ENCODE data around the gene VAMP7.
A peak's percentile ranks its signal among the peaks of the same experiment; 100 is the strongest.
"Not testable (repeated sequence)": the region's sequence is repeated elsewhere in the genome, so short reads cannot be mapped to it uniquely, and the experiment has no call there.

Gene VAMP7

GRCh38 chrX:155881158-155881993 is at the start of gene VAMP7:
TSS of gene VAMP7 (plus strand) at chrX:155881345. CDS start at chrX:155889467, 8,122 bp downstream.
- DNase-seq (ENCODE audit: low read depth in 2 of 2, low spot score in 1 of 2), result peak; percentile 46 to 62

GRCh38 chrX:155841232-155841631 is 39.9 kb upstream of the VAMP7 start:
- no peak for DNase-seq (ENCODE audit: low read depth in 2 of 2, low spot score in 1 of 2)

GRCh38 chrX:155851786-155852185 is 29.4 kb upstream of the VAMP7 start:
- not testable (repeated sequence) for DNase-seq (ENCODE audit: low read depth in 2 of 2, low spot score in 1 of 2)

GRCh38 chrX:155857561-155857960 is 23.6 kb upstream of the VAMP7 start:
- no peak for DNase-seq (ENCODE audit: low read depth in 2 of 2, low spot score in 1 of 2)

DNA sequence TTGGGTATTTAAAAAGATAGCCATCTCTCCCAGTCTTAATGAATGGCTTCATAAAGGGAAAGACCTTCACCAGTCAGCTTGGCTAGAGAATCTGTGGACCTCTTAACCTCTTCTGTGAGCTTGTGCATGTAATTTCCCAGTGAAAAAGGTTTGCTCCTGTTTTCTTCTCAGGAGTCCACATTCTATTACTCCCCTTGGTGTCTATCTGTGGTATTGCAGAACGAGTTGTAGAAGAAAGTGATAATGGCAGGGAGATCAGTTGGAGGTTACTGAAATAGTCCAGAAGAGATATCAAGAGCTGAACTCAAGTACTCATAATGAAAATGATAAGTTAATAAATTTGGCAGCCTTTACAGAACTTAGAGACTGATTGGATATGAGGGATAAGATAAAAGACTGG is 16.5 kb upstream of the VAMP7 start:
- no peak for DNase-seq (ENCODE audit: low read depth in 2 of 2, low spot score in 1 of 2)

DNA sequence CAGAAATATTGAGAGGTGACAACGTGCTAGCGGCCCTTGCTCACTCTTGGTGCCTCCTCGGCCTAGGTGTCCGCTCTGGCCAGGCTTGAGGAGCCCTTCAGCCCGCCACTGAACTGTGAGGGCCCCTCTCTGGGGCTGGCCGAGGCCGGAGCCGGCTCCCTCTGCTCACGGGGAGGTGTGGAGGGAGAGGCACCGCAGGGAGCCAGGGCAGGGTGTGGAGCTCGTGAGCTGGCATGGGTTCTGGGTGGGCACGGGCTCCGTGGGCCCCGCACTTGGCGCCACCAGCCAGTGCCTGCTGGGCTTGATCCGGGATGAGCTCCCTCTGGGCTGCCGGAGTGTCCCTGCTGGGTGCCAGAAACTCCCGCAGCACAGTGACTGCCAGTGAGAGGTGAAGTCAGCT is 16.0 kb upstream of the VAMP7 start:
- DNase-seq (ENCODE audit: low read depth in 2 of 2, low spot score in 1 of 2), result no peak

DNA sequence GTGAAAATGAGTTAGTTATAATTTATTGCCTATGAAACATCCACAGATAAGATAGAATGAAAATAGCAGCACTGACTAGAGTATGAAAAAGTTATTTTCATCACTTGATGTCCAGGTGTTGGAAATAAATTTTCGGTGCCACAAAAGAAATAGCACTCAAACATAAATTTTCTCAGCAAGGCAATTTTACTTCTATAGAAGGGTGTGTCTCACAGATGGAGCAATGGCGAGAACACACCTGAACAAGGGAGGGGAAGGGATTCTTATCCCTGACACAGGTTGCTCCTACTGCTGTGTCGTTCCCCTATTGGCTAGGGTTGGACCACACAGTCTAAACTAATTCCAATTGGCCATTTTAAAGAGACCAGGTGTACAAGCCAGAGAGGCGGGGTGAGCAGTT is 13.3 kb upstream of the VAMP7 start:
- DNase-seq (ENCODE audit: low read depth in 2 of 2, low spot score in 1 of 2), result no peak

- DNase-seq (ENCODE audit: low read depth in 2 of 2, low spot score in 1 of 2), result no peak
Measured at GRCh38 chrX:155870958-155871357, 10.2 kb upstream of the VAMP7 start.

GRCh38 chrX:155871934-155872333 is 9.2 kb upstream of the VAMP7 start:
- no peak for DNase-seq (ENCODE audit: low read depth in 2 of 2, low spot score in 1 of 2)

GRCh38 chrX:155873188-155873587 is 8.0 kb upstream of the VAMP7 start:
- DNase-seq (ENCODE audit: low read depth in 2 of 2, low spot score in 1 of 2), result no peak

- no peak for DNase-seq (ENCODE audit: low read depth in 2 of 2, low spot score in 1 of 2)
Measured at GRCh38 chrX:155874571-155875244, 6.4 kb upstream of the VAMP7 start.

DNA sequence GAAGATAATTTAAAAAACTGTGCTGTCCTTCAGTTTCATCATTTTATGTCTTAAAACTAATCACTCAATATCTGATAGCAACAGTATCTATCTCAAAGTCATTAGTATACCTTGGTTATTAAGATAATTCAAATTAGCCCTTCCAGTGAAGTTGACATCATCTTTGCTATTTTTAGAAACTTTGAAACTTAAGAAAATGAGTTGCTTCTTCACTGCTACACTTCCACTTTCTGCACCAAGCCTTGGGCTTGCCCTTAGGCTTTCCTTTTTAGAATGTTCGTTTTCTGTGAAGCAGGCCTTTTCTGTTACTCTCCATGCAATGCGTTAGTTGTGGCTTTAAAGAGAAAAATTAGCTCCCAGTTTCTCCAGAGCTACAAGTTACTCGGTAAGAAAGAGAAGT is 4.4 kb upstream of the VAMP7 start:
- DNase-seq (ENCODE audit: low read depth in 2 of 2, low spot score in 1 of 2), result no peak

GRCh38 chrX:155877288-155877687 is 3.9 kb upstream of the VAMP7 start:
- no peak for DNase-seq (ENCODE audit: low read depth in 2 of 2, low spot score in 1 of 2)

DNA sequence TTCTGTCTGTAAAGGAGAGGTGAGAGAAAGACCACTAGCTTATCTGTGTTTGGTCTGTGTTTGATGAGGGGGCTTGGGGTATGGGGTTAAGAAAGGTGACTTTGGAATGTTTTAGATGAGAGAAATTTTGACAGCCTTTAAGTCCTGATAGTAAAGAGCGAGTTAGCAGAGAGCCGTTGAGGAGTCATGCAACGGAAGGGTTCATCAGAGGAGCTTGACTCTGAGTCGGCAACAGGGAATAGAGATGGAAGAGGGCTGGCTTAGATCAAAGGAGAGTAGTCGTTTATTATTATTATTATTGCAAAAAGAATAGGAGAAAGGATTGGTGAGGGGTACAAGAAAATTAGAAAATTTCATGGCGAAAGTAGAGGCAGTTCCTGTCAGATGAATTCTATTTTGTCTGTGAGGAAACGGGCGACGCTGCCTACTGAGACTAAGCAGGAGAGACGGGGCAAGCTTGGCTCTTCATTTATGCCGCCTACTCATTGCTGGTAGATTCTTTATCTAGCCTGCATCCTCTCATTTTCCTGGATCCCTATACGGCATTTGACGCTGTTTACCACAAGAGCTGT is 473 bp upstream of the VAMP7 start:
- no peak for DNase-seq (ENCODE audit: low read depth in 2 of 2, low spot score in 1 of 2)

DNA sequence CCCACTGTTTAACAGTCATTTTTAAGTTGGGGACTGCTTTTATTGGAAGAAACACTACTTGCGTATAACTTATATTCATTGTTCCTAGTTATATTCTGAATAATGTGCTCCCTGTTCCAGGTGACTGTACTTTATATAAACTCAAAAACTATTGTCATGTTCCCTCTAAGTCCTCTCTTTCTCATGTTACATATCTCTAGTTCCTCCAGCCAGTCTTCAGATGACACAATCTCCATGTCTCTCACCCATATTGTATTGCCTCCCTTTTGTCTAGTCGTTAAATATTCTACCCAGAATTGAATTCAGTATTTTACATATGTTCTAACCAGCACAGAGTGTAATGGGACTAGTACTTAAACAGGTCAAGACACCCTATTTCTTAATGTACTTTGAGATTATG is 5.3 kb downstream of the VAMP7 start:
- DNase-seq (ENCODE audit: low read depth in 2 of 2, low spot score in 1 of 2), result no peak

DNA sequence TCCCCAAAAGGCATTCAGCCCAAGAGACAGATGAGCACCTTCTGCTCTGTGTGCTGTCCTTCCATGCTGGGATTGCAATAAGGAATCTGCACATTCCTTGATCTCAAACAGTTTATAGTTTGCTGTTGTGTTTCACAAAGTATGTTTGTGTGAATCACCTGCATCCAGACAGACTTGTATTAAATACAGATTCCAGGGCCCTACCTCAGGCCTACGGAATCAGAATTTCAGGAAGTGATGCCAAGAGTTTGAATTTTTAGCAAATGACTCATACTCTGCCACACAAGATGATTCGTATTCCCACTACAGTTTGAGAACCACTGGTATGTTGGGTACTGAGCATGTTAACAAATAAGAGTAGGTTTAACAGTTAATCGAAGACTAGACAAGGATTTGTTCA is 7.0 kb downstream of the VAMP7 start:
- DNase-seq (ENCODE audit: low read depth in 2 of 2, low spot score in 1 of 2), result no peak

DNA sequence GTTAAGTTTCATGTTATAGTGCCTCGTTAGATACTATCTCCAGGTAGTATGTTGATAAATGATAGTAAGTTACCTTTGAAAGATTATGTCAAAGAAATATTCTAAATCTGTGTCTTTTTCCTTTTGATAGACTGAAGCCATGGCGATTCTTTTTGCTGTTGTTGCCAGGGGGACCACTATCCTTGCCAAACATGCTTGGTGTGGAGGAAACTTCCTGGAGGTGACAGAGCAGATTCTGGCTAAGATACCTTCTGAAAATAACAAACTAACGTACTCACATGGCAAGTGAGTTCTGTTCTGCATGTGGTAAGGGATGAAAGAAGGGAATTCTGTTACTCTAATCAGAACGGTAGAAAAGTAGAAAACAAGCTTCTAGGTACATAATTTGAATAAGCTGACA is 8.2 kb downstream of the VAMP7 start:
- DNase-seq (ENCODE audit: low read depth in 2 of 2, low spot score in 1 of 2), result no peak

DNA sequence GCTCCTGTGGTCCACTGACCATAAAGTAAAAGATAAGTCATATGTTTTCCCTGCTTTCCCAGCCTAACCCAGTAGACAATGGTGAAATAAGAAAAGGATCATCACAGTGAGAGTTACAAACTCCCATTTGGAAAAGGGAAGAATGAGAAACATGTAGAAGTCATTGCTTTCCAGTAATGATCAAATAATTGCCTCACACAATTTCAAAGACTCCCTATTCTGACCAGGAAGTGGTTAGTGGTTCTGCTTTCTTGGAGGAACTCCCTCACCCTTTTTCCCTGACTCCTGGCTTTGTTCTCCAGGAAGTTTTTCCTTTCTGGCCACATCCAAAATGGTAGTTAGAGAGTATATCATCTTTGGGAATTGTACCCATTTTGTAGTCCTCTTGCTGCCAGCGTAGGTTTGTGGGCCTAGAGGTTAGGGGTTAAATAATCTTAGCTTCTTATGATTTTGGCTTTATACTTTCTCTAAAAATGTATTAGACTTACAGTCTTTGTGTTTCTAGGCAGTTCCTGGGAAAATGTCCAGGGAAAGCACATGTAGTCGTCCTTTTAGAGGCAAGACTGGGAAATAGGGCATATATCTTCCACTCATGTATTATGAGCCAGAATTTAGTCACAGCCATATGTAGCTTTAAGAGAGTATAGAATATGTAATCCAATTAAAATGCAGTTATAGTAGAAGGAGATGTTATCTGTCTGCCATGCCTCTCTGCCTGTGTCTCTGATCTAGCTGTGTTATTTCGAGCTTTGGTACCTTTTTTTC is 10.5 kb downstream of the VAMP7 start:
- DNase-seq (ENCODE audit: low read depth in 2 of 2, low spot score in 1 of 2), result no peak

- DNase-seq (ENCODE audit: low read depth in 2 of 2, low spot score in 1 of 2), result no peak
Measured at GRCh38 chrX:155893521-155893920, 12.4 kb downstream of the VAMP7 start.

- no peak for DNase-seq (ENCODE audit: low read depth in 2 of 2, low spot score in 1 of 2)
Measured at GRCh38 chrX:155896512-155896911, 15.4 kb downstream of the VAMP7 start.

- DNase-seq (ENCODE audit: low read depth in 2 of 2, low spot score in 1 of 2), result no peak
Measured at GRCh38 chrX:155899366-155899765, 18.2 kb downstream of the VAMP7 start.

DNA sequence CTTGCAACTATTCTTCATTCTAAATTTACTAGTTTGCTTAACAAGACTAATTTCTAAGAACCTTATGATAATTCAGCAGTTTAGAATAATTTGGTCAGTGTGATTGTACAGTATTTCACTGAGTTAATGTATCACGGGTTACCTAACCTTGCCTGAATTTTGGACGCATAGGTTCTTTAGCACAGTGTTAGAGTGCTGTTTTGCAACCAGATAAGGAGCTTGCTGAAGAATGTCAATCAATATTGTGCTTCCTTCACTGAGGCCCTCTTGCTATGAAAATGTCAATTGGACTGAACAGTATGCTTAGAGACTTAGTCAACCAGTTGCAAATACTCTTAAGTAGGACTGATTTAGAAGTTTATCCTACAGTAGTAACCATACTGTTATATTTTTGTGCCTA is 19.6 kb downstream of the VAMP7 start:
- no peak for DNase-seq (ENCODE audit: low read depth in 2 of 2, low spot score in 1 of 2)
